ENCODE measurements around the gene ZNF394. TPM values are rescaled to one million over a fixed set of nuclear protein-coding genes. Genes with fewer than 3 reads are reported as not detected.

ZNF394 gene
- total and polyA plus RNA-seq, 2 donors (not counting 1 experiment from before 2014, with no cell fraction given): 50.5 to 80.7 TPM

GRCh38 chr7:99453105-99453504, 47.0 kb downstream of the ZNF394 start:
- Histone ChIP-seq H3K36me3 (replicated peaks in 1 of 2; ENCODE audit: control extremely low read depth in 1 of 2, control insufficient read depth in 1 of 2, extremely low read depth in 1 of 2, insufficient read depth in 2 of 2, low read length in 1 of 2) (peaks cover 0 to 71% of the 10 kb centered on the region in 2 experiments), H3K27me3 (replicated peaks in 1 of 4; ENCODE audit: control extremely low read depth in 1 of 4, control insufficient read depth in 3 of 4, insufficient read depth in 4 of 4, low read length in 3 of 4) (no peaks in the 10 kb centered on the region), H3K79me2 (ENCODE audit: control insufficient read depth, insufficient read depth, low read length) (peaks cover 48% of the 10 kb centered on the region), H3K4me1 (ENCODE audit: control insufficient read depth in 2 of 2, insufficient read depth in 2 of 2, low read length in 2 of 2) (no peaks in the 10 kb centered on the region), H3K27ac (ENCODE audit: low read length in 2 of 2) (no peak overlapping the region), H3K9ac (ENCODE audit: low read length) (no peak overlapping the region), H3K4me3 (ENCODE audit: control extremely low read depth in 1 of 5, extremely low read depth in 1 of 5, insufficient read depth in 1 of 5, low read depth in 2 of 5, low read length in 4 of 5) (no peak overlapping the region), H2AFZ (ENCODE audit: insufficient read depth, low read depth, low read length, poor library complexity, severe bottlenecking) (no peak overlapping the region), H3K9me3 (ENCODE audit: control extremely low read depth in 1 of 3, control insufficient read depth in 2 of 3, insufficient read depth in 1 of 3, low read length in 2 of 3) (no peaks in the 10 kb centered on the region), H4K20me1 (ENCODE audit: control insufficient read depth, insufficient read depth, low read length, poor library complexity, severe bottlenecking) (peaks cover 17% of the 10 kb centered on the region), H3K4me2 (replicated peaks; ENCODE audit: low read depth, low read length, poor library complexity, severe bottlenecking) (no peak overlapping the region)
- Mint-ChIP-seq H3K27me3 (no peaks in the 10 kb centered on the region), H3K4me3 (no peak overlapping the region), H3K27ac (no peak overlapping the region), H3K9me3 (ENCODE audit: insufficient read depth) (no peaks in the 10 kb centered on the region), H3K4me1 (no peaks in the 10 kb centered on the region)
- ATAC-seq (ENCODE audit: low read depth) (no peak), DNase-seq (no peak)
- TF ChIP-seq CTCF (IDR thresholded peaks at IDR 0.05): no peak
- no peak for TF ChIP-seq EZH2 (IDR thresholded peaks at IDR 0.05; ENCODE audit: borderline replicate concordance, insufficient read depth, low read depth, low read length, poor library complexity, severe bottlenecking)
- intact Hi-C loops (cut with micrococcal nuclease): no loop called here
- WGBS (ENCODE audit: insufficient coverage): over 99% methylated on average over 11 of the region's 11 CpGs
- ChIA-PET POLR2A (no interaction called here), CTCF (no interaction called here)

DNA sequence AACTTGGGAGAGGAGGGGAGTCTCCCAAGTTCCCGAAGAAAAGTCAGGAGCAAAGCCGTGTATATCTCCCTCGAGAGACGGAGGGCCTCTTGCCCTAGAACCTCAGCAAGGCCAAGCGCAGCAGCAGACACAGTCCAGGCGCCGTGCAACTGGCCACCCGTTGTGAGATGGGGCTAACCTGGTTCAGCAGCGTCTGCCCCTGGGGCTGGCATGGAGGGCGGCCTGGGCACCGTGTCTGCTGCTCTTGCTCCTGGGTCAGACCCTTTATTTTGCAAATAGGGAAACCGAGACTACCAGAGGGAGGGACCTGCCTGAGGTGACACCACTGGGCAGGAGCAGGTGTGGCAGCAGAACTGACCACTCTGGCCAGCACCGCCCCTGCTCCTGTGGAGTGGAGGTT, 47.5 kb downstream of the ZNF394 start:
- no peaks in the 10 kb centered on the region for H3K27me3 ChIP-seq (replicated peaks in 1 of 4; ENCODE audit: control extremely low read depth in 1 of 4, control insufficient read depth in 3 of 4, insufficient read depth in 4 of 4, low read length in 3 of 4)
- no peak for ATAC-seq (ENCODE audit: low read depth)
- Mint-ChIP-seq H3K27ac (no peak overlapping the region), H3K4me1 (no peaks in the 10 kb centered on the region), H3K27me3 (no peaks in the 10 kb centered on the region), H3K4me3 (no peak overlapping the region), H3K9me3 (ENCODE audit: insufficient read depth) (no peaks in the 10 kb centered on the region)
- DNase-seq: no peak
- ChIA-PET POLR2A (no interaction called here), CTCF (no interaction called here)
- H3K4me1 ChIP-seq (ENCODE audit: control insufficient read depth in 2 of 2, insufficient read depth in 2 of 2, low read length in 2 of 2): no peaks in the 10 kb centered on the region
- intact Hi-C loops (cut with micrococcal nuclease): no loop called here
- no peak overlapping the region for H3K9ac ChIP-seq (ENCODE audit: low read length)
- no peak overlapping the region for H3K4me2 ChIP-seq (replicated peaks; ENCODE audit: low read depth, low read length, poor library complexity, severe bottlenecking)
- no peak overlapping the region for H3K27ac ChIP-seq (ENCODE audit: low read length in 2 of 2)
- H2AFZ ChIP-seq (ENCODE audit: insufficient read depth, low read depth, low read length, poor library complexity, severe bottlenecking): no peak overlapping the region
- H3K79me2 ChIP-seq (ENCODE audit: control insufficient read depth, insufficient read depth, low read length): peaks cover 44% of the 10 kb centered on the region
- TF ChIP-seq EZH2 (IDR thresholded peaks at IDR 0.05; ENCODE audit: borderline replicate concordance, insufficient read depth, low read depth, low read length, poor library complexity, severe bottlenecking) (no peak), CTCF (IDR thresholded peaks at IDR 0.05) (no peak)
- no peak overlapping the region for H3K4me3 ChIP-seq (ENCODE audit: control extremely low read depth in 1 of 5, extremely low read depth in 1 of 5, insufficient read depth in 1 of 5, low read depth in 2 of 5, low read length in 4 of 5)
- H3K9me3 ChIP-seq (ENCODE audit: control extremely low read depth in 1 of 3, control insufficient read depth in 2 of 3, insufficient read depth in 1 of 3, low read length in 2 of 3): no peaks in the 10 kb centered on the region
- peaks cover 0 to 71% of the 10 kb centered on the region in 2 experiments for H3K36me3 ChIP-seq (replicated peaks in 1 of 2; ENCODE audit: control extremely low read depth in 1 of 2, control insufficient read depth in 1 of 2, extremely low read depth in 1 of 2, insufficient read depth in 2 of 2, low read length in 1 of 2)
- WGBS (ENCODE audit: insufficient coverage): 98% methylated on average over 13 of the region's 13 CpGs
- H4K20me1 ChIP-seq (ENCODE audit: control insufficient read depth, insufficient read depth, low read length, poor library complexity, severe bottlenecking): peaks cover 12% of the 10 kb centered on the region
